ENCODE measurements around the gene CTNND1.

Gene CTNND1

GRCh38 chr11:57761301-57762234 lies at the start of gene CTNND1 (continued):
- TF ChIP-seq ZNF426 (tag by site-specific recombination; IDR thresholded peaks at IDR 0.05) (no peak), BCL11B (tag by site-specific recombination; IDR thresholded peaks at IDR 0.05; ENCODE audit: low read depth) (no peak), ZNF416 (tag by site-specific recombination; IDR thresholded peaks at IDR 0.05) (no peak), ZNF830 (tag by site-specific recombination; IDR thresholded peaks at IDR 0.05; ENCODE audit: low read depth) (no peak), REPIN1 (tag by site-specific recombination; IDR thresholded peaks at IDR 0.05; ENCODE audit: low read depth) (no peak), ZBTB48 (tag by site-specific recombination; IDR thresholded peaks at IDR 0.05) (peak; percentile 38; the same call in 1 of the 2 replicates), ZNF366 (tag by site-specific recombination; conservative IDR thresholded peaks at IDR 0.05) (peak; percentile 98), ZSCAN30 (tag by site-specific recombination; IDR thresholded peaks at IDR 0.05) (no peak), ZNF707 (tag by site-specific recombination; IDR thresholded peaks at IDR 0.05) (no peak), ZNF132 (tag by site-specific recombination; IDR thresholded peaks at IDR 0.05; ENCODE audit: borderline replicate concordance) (no peak), ZNF596 (tag by site-specific recombination; IDR thresholded peaks at IDR 0.05) (peak; percentile 100), ZNF239 (tag by site-specific recombination; IDR thresholded peaks at IDR 0.05) (no peak), MZF1 (tag by site-specific recombination; IDR thresholded peaks at IDR 0.05; ENCODE audit: borderline replicate concordance) (no peak; the same call in 1 of the 2 replicates), ZNF521 (tag by site-specific recombination; IDR thresholded peaks at IDR 0.05) (no peak), ZNF626 (tag by site-specific recombination; IDR thresholded peaks at IDR 0.05) (no peak), PATZ1 (tag by site-specific recombination; IDR thresholded peaks at IDR 0.05) (peak; percentile 54; the same call in 1 of the 2 replicates), ZNF670 (tag by site-specific recombination; IDR thresholded peaks at IDR 0.05; ENCODE audit: low read depth) (no peak), SETDB1 (IDR thresholded peaks at IDR 0.05; ENCODE audit: insufficient read length, low read length) (no peak), ZNF2 (tag by site-specific recombination; IDR thresholded peaks at IDR 0.05) (no peak)
- TF ChIP-seq, protein P1, sequence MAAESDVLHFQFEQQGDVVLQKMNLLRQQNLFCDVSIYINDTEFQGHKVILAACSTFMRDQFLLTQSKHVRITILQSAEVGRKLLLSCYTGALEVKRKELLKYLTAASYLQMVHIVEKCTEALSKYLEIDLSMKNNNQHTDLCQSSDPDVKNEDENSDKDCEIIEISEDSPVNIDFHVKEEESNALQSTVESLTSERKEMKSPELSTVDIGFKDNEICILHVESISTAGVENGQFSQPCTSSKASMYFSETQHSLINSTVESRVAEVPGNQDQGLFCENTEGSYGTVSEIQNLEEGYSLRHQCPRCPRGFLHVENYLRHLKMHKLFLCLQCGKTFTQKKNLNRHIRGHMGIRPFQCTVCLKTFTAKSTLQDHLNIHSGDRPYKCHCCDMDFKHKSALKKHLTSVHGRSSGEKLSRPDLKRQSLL (tag by site-specific recombination; IDR thresholded peaks at IDR 0.05): no peak
- TF ChIP-seq, protein P2, sequence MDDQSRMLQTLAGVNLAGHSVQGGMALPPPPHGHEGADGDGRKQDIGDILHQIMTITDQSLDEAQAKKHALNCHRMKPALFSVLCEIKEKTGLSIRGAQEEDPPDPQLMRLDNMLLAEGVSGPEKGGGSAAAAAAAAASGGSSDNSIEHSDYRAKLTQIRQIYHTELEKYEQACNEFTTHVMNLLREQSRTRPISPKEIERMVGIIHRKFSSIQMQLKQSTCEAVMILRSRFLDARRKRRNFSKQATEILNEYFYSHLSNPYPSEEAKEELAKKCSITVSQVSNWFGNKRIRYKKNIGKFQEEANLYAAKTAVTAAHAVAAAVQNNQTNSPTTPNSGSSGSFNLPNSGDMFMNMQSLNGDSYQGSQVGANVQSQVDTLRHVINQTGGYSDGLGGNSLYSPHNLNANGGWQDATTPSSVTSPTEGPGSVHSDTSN (CRISPR knock-in tag; IDR thresholded peaks at IDR 0.05): no peak
- TF ChIP-seq, protein P3, sequence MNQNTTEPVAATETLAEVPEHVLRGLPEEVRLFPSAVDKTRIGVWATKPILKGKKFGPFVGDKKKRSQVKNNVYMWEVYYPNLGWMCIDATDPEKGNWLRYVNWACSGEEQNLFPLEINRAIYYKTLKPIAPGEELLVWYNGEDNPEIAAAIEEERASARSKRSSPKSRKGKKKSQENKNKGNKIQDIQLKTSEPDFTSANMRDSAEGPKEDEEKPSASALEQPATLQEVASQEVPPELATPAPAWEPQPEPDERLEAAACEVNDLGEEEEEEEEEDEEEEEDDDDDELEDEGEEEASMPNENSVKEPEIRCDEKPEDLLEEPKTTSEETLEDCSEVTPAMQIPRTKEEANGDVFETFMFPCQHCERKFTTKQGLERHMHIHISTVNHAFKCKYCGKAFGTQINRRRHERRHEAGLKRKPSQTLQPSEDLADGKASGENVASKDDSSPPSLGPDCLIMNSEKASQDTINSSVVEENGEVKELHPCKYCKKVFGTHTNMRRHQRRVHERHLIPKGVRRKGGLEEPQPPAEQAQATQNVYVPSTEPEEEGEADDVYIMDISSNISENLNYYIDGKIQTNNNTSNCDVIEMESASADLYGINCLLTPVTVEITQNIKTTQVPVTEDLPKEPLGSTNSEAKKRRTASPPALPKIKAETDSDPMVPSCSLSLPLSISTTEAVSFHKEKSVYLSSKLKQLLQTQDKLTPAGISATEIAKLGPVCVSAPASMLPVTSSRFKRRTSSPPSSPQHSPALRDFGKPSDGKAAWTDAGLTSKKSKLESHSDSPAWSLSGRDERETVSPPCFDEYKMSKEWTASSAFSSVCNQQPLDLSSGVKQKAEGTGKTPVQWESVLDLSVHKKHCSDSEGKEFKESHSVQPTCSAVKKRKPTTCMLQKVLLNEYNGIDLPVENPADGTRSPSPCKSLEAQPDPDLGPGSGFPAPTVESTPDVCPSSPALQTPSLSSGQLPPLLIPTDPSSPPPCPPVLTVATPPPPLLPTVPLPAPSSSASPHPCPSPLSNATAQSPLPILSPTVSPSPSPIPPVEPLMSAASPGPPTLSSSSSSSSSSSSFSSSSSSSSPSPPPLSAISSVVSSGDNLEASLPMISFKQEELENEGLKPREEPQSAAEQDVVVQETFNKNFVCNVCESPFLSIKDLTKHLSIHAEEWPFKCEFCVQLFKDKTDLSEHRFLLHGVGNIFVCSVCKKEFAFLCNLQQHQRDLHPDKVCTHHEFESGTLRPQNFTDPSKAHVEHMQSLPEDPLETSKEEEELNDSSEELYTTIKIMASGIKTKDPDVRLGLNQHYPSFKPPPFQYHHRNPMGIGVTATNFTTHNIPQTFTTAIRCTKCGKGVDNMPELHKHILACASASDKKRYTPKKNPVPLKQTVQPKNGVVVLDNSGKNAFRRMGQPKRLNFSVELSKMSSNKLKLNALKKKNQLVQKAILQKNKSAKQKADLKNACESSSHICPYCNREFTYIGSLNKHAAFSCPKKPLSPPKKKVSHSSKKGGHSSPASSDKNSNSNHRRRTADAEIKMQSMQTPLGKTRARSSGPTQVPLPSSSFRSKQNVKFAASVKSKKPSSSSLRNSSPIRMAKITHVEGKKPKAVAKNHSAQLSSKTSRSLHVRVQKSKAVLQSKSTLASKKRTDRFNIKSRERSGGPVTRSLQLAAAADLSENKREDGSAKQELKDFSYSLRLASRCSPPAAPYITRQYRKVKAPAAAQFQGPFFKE (tag by site-specific recombination; IDR thresholded peaks at IDR 0.05; ENCODE audit: borderline replicate concordance): no peak
- TF ChIP-seq, protein P4, sequence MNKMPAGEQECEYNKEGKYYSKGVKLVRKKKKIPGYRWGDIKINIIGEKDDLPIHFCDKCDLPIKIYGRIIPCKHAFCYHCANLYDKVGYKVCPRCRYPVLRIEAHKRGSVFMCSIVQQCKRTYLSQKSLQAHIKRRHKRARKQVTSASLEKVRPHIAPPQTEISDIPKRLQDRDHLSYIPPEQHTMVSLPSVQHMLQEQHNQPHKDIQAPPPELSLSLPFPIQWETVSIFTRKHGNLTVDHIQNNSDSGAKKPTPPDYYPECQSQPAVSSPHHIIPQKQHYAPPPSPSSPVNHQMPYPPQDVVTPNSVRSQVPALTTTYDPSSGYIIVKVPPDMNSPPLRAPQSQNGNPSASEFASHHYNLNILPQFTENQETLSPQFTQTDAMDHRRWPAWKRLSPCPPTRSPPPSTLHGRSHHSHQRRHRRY (tag by site-specific recombination; IDR thresholded peaks at IDR 0.05): no peak
- TF ChIP-seq, protein P5, sequence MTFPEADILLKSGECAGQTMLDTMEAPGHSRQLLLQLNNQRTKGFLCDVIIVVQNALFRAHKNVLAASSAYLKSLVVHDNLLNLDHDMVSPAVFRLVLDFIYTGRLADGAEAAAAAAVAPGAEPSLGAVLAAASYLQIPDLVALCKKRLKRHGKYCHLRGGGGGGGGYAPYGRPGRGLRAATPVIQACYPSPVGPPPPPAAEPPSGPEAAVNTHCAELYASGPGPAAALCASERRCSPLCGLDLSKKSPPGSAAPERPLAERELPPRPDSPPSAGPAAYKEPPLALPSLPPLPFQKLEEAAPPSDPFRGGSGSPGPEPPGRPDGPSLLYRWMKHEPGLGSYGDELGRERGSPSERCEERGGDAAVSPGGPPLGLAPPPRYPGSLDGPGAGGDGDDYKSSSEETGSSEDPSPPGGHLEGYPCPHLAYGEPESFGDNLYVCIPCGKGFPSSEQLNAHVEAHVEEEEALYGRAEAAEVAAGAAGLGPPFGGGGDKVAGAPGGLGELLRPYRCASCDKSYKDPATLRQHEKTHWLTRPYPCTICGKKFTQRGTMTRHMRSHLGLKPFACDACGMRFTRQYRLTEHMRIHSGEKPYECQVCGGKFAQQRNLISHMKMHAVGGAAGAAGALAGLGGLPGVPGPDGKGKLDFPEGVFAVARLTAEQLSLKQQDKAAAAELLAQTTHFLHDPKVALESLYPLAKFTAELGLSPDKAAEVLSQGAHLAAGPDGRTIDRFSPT (tag by site-specific recombination; IDR thresholded peaks at IDR 0.05): no peak
